H9 (cell line): ENCODE results near the gene ASPSCR1. TPM values are rescaled to one million over a fixed set of nuclear protein-coding genes. Genes with fewer than 3 reads are reported as not detected.

Source experiments
- DNase-seq: peaks from one replicate; pipeline ENCODE4 v3.0.0-alpha.2; 2017
- H2AFZ ChIP-seq: one replicate; pipeline ENCODE4 v1.6.1; 2013; ENCODE audit warnings: mild to moderate bottlenecking, low read length, control low read depth, moderate library complexity
- H2AK5ac ChIP-seq: 2 replicates; pipeline ENCODE4 v1.6.1; 2013; ENCODE audit warnings: low read length, control low read depth, mixed read lengths; ENCODE audit not compliant: insufficient read length
- H2BK120ac ChIP-seq: one replicate; pipeline ENCODE4 v1.6.1; 2013; ENCODE audit warnings: low read depth, mild to moderate bottlenecking, low read length, control low read depth, inconsistent platforms; ENCODE audit not compliant: poor library complexity, severe bottlenecking
- H2BK12ac ChIP-seq: 2 replicates; pipeline ENCODE4 v1.6.1; 2013; ENCODE audit warnings: low read length, control low read depth, mixed read lengths, low read depth; ENCODE audit not compliant: insufficient read length
- H2BK15ac ChIP-seq: 2 replicates; pipeline ENCODE4 v1.6.1; 2013; ENCODE audit warnings: low read depth, low read length, control low read depth
- H2BK20ac ChIP-seq: one replicate; pipeline ENCODE4 v1.6.1; 2013; ENCODE audit warnings: low read depth, mild to moderate bottlenecking, low read length, control low read depth, inconsistent platforms; ENCODE audit not compliant: poor library complexity, severe bottlenecking
- H2BK5ac ChIP-seq: 2 replicates; pipeline ENCODE4 v1.6.1; 2013; ENCODE audit warnings: low read length, control low read depth, mixed read lengths; ENCODE audit not compliant: insufficient read length
- H3K14ac ChIP-seq: 2 replicates; pipeline ENCODE4 v1.6.1; 2013; ENCODE audit warnings: low read length, control low read depth; ENCODE audit not compliant: insufficient read depth
- H3K18ac ChIP-seq: 2 replicates; pipeline ENCODE4 v1.6.1; 2013; ENCODE audit warnings: low read depth, mild to moderate bottlenecking, mixed read lengths, low read length, control low read depth; ENCODE audit not compliant: insufficient read length
- H3K23ac ChIP-seq: 2 replicates; pipeline ENCODE4 v1.6.1; 2013; ENCODE audit warnings: low read length, control low read depth, mixed read lengths, low read depth; ENCODE audit not compliant: insufficient read length
- H3K23me2 ChIP-seq: 2 replicates; pipeline ENCODE4 v1.6.1; 2013; ENCODE audit warnings: low read depth, mild to moderate bottlenecking, mixed read lengths, low read length, control low read depth; ENCODE audit not compliant: insufficient read length, poor library complexity, severe bottlenecking
- H3K27ac ChIP-seq: 2 replicates; pipeline ENCODE4 v1.5.1; 2013; ENCODE audit warnings: low read length, control low read depth, mixed read lengths, low read depth; ENCODE audit not compliant: insufficient read length
- H3K27me3 ChIP-seq: 2 replicates; pipeline ENCODE4 v1.6.1; 2013; ENCODE audit warnings: low read length, control low read depth, inconsistent platforms; ENCODE audit not compliant: insufficient read depth
- H3K4ac ChIP-seq: 2 replicates; pipeline ENCODE4 v1.6.1; 2013; ENCODE audit warnings: low read depth, mild to moderate bottlenecking, control low read depth, inconsistent platforms, low read length, moderate library complexity
- H3K4me1 ChIP-seq: 2 replicates; pipeline ENCODE4 v1.6.1; 2013; ENCODE audit warnings: low read length, control low read depth, inconsistent platforms; ENCODE audit not compliant: insufficient read depth
- H3K4me2 ChIP-seq: 2 replicates; pipeline ENCODE4 v1.6.1; 2013; ENCODE audit warnings: low read length, control low read depth, mixed read lengths; ENCODE audit not compliant: insufficient read length, insufficient read depth
- H3K56ac ChIP-seq: 2 replicates; pipeline ENCODE4 v1.6.1; 2013; ENCODE audit warnings: low read depth, mild to moderate bottlenecking, mixed read lengths, low read length, control low read depth; ENCODE audit not compliant: insufficient read length
- H3K79me1 ChIP-seq: 2 replicates; pipeline ENCODE4 v1.6.1; 2013; ENCODE audit warnings: low read depth, mild to moderate bottlenecking, moderate library complexity, low read length, control low read depth, inconsistent platforms; ENCODE audit not compliant: insufficient read depth, poor library complexity, severe bottlenecking
- H3K79me2 ChIP-seq: 2 replicates; pipeline ENCODE4 v1.6.1; 2013; ENCODE audit warnings: low read length, control low read depth, inconsistent platforms; ENCODE audit not compliant: insufficient read depth
- H3K9ac ChIP-seq: 2 replicates; pipeline ENCODE4 v1.6.1; 2013; ENCODE audit warnings: low read length, control low read depth, mixed read lengths; ENCODE audit not compliant: insufficient read length; ENCODE audit errors: extremely low read depth
- H3K9me3 ChIP-seq: one replicate; pipeline ENCODE4 v1.6.1; 2013; ENCODE audit warnings: low read depth, low read length, inconsistent platforms; ENCODE audit not compliant: control insufficient read depth
- H3T11ph ChIP-seq: one replicate; pipeline ENCODE4 v1.6.1; 2013; ENCODE audit warnings: mild to moderate bottlenecking, low read length, control low read depth, inconsistent platforms
- H4K20me1 ChIP-seq: one replicate; pipeline ENCODE4 v1.6.1; 2013; ENCODE audit not compliant: control insufficient read depth, insufficient read length, insufficient read depth
- H4K5ac ChIP-seq: 2 replicates; pipeline ENCODE4 v1.6.1; 2013; ENCODE audit warnings: low read depth, mild to moderate bottlenecking, mixed read lengths, low read length, control low read depth; ENCODE audit not compliant: insufficient read length
- H4K8ac ChIP-seq: replicated peaks from 2 replicates; pipeline ENCODE4 v1.6.1; 2013; ENCODE audit warnings: low read length, control low read depth, mixed read lengths, low read depth; ENCODE audit not compliant: insufficient read length
- H4K91ac ChIP-seq: 2 replicates; pipeline ENCODE4 v1.6.1; 2013; ENCODE audit warnings: low read depth, mild to moderate bottlenecking, moderate library complexity, mixed read lengths, low read length, control low read depth; ENCODE audit not compliant: insufficient read length
- H3K27ac Mint-ChIP-seq, 3 experiments: 2 replicates in 2 of 3; 3 replicates in 1 of 3; pipeline ENCODE4 v1.8.0; 2020 to 2021; ENCODE audit warnings: mixed read lengths in 3 of 3, mild to moderate bottlenecking in 1 of 3, moderate library complexity in 1 of 3
- H3K27me3 Mint-ChIP-seq: 2 replicates; pipeline ENCODE4 v1.8.0; 2021; ENCODE audit warnings: low read depth, mild to moderate bottlenecking, moderate library complexity, mixed read lengths
- H3K36me3 Mint-ChIP-seq, 3 experiments: 2 replicates in 2 of 3; 3 replicates in 1 of 3; pipeline ENCODE4 v1.8.0; 2020 to 2021; ENCODE audit warnings: low read depth in 3 of 3, mixed read lengths in 3 of 3; ENCODE audit not compliant: insufficient read depth in 1 of 3
- H3K4me1 Mint-ChIP-seq, 2 experiments: 2 replicates each; pipeline ENCODE4 v1.8.0; 2020; ENCODE audit warnings: mixed read lengths in 2 of 2
- H3K4me3 Mint-ChIP-seq, 2 experiments: 2 replicates in 1 of 2; 3 replicates in 1 of 2; pipeline ENCODE4 v1.8.0; 2020 to 2021; ENCODE audit warnings: mild to moderate bottlenecking in 2 of 2, mixed read lengths in 2 of 2, moderate library complexity in 1 of 2
- H3K9me3 Mint-ChIP-seq, 2 experiments: 2 replicates in 1 of 2; 3 replicates in 1 of 2; pipeline ENCODE4 v1.8.0; 2020; ENCODE audit warnings: mild to moderate bottlenecking in 2 of 2, mixed read lengths in 2 of 2, moderate library complexity in 1 of 2
- total RNA-seq: library from RNA; stranded (reverse); gene quantifications from 2 replicates; pipeline ENCODE4 v1.2.1, GENCODE V29; 2021
- TF ChIP-seq, protein P1 (sequence below): fragments of 200-600 bp; sonication (generic); conservative IDR thresholded peaks from 3 replicates; pipeline ENCODE4 v1.8.0; 2021; ENCODE audit warnings: antibody characterized with exemption, mild to moderate bottlenecking

Gene ASPSCR1
- total RNA-seq, 1 experiment from 2014 or later = 50.9 TPM

GRCh38 chr17:81973432-81973831 lies 4.0 kb upstream of the ASPSCR1 start:
- H3K4me3 Mint-ChIP-seq = no peak overlapping the region
- no peaks in the 10 kb centered on the region for H3K79me2 ChIP-seq
- no peak overlapping the region for H3K4ac ChIP-seq
- no peak overlapping the region for H2BK20ac ChIP-seq
- no peaks in the 10 kb centered on the region for H3K9me3 ChIP-seq
- no peak overlapping the region for H3K14ac ChIP-seq
- no peaks in the 10 kb centered on the region for H4K20me1 ChIP-seq
- no peak overlapping the region for H4K5ac ChIP-seq
- no peak overlapping the region for H2BK12ac ChIP-seq
- H2BK15ac ChIP-seq = no peak overlapping the region
- TF ChIP-seq, protein P1, sequence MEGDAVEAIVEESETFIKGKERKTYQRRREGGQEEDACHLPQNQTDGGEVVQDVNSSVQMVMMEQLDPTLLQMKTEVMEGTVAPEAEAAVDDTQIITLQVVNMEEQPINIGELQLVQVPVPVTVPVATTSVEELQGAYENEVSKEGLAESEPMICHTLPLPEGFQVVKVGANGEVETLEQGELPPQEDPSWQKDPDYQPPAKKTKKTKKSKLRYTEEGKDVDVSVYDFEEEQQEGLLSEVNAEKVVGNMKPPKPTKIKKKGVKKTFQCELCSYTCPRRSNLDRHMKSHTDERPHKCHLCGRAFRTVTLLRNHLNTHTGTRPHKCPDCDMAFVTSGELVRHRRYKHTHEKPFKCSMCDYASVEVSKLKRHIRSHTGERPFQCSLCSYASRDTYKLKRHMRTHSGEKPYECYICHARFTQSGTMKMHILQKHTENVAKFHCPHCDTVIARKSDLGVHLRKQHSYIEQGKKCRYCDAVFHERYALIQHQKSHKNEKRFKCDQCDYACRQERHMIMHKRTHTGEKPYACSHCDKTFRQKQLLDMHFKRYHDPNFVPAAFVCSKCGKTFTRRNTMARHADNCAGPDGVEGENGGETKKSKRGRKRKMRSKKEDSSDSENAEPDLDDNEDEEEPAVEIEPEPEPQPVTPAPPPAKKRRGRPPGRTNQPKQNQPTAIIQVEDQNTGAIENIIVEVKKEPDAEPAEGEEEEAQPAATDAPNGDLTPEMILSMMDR = no peak
- H3K18ac ChIP-seq = no peak overlapping the region
- peaks cover 76% of the 10 kb centered on the region for H3K27me3 Mint-ChIP-seq
- no peaks in the 10 kb centered on the region for H3K79me1 ChIP-seq
- no peak for DNase-seq
- H3K36me3 Mint-ChIP-seq = peaks cover 0 to 2% (median 0%) of the 10 kb centered on the region in 3 experiments; a peak in 3 of 7 replicates
- H3K27ac Mint-ChIP-seq = no peak overlapping the region
- no peak overlapping the region for H4K91ac ChIP-seq
- H3K27ac ChIP-seq = no peak overlapping the region
- H2BK5ac ChIP-seq = no peak overlapping the region
- H3K4me2 ChIP-seq = no peak overlapping the region
- no peak overlapping the region for H4K8ac ChIP-seq
- H3K9ac ChIP-seq = no peak overlapping the region
- H3K4me1 ChIP-seq = no peaks in the 10 kb centered on the region
- H3K27me3 ChIP-seq = peaks cover 3% of the 10 kb centered on the region
- H3T11ph ChIP-seq = no peak overlapping the region
- no peak overlapping the region for H3K56ac ChIP-seq
- peaks cover 12% of the 10 kb centered on the region for H3K23me2 ChIP-seq
- no peak overlapping the region for H2AK5ac ChIP-seq
- no peak overlapping the region for H3K23ac ChIP-seq
- H3K9me3 Mint-ChIP-seq = peaks cover 23 to 24% of the 10 kb centered on the region in 2 experiments
- no peak overlapping the region for H2AFZ ChIP-seq
- H2BK120ac ChIP-seq = no peak overlapping the region
- H3K4me1 Mint-ChIP-seq = peaks cover 6 to 8% of the 10 kb centered on the region in 2 experiments; a peak in 3 of 4 replicates
